PFSK-1 (cell line): ENCODE data around the gene VIPAS39.

Experiments
- POLR2AphosphoS5 ChIP-seq: IDR thresholded peaks from 2 replicates; pipeline ENCODE4 v1.6.1; 2012; ENCODE audit warnings: low read depth, mild to moderate bottlenecking, control low read depth, low read length, moderate library complexity
- REST ChIP-seq, 2 experiments: IDR thresholded peaks; 2 replicates each; pipeline versions ENCODE4 v1.6.1 to v1.8.0; 2011 to 2012; ENCODE audit warnings: low read depth in 2 of 2, low read length in 2 of 2, control low read depth in 1 of 2, inconsistent platforms in 1 of 2, mild to moderate bottlenecking in 1 of 2, moderate library complexity in 1 of 2; ENCODE audit not compliant: insufficient read depth in 1 of 2
- TAF1 ChIP-seq: IDR thresholded peaks from 2 replicates; pipeline ENCODE4 v1.6.1; 2012; ENCODE audit warnings: low read length, control low read depth, borderline replicate concordance; ENCODE audit not compliant: insufficient read depth

- TF ChIP-seq POLR2AphosphoS5 (no peak), REST (IDR thresholded peaks at IDR 0.05; ENCODE audit: insufficient read depth in 1 of 2, low read depth in 2 of 2, low read length in 2 of 2) (no peak), TAF1 (no peak)
Observed at GRCh38 chr14:77503138-77503537, 45.7 kb upstream of the VIPAS39 start.
